ENCODE measurements around the gene TBX19.
A peak's percentile ranks its signal among the peaks of the same experiment; 100 is the strongest.
"Not testable (repeated sequence)": the region's sequence is repeated elsewhere in the genome, so short reads cannot be mapped to it uniquely, and the experiment has no call there.

TBX19 gene

GRCh38 chr1:168320149-168320548 is 39.5 kb downstream of the TBX19 start:
- no peak for DNase-seq (ENCODE audit: low spot score)

DNA sequence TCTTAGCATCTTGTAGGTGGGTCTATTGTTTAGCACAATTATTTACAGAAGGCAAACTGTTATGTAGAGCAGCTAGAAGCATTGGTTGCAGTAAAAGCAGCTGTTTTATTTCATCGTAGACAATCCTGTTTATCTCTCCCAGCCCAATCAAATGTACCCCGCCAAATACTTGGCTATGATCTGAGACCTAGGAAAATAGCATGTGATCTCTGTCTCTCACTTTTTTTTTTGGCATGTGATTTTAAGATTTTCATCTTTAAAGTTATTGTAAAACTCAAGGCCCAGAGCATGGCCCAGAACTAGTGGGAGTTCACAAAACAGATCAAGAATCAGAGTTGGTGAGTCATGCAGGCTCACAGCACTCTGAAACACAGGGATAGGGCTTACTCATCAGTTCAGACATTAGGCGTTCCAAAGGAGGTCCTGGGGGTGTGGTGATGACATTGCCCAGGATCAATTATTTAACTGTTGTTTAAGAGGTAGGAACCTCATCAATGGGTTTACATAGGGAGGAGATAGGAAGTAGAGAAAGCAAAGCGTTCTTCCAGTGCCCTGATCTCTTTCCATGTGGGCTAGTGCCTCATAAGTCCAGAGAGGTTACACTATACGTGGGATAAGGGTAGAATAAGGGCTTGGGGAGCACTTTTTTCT is 40.2 kb downstream of the TBX19 start:
- DNase-seq (ENCODE audit: low spot score) = no peak

- no peak for DNase-seq (ENCODE audit: low spot score)
Measured at GRCh38 chr1:168321945-168322344, 41.3 kb downstream of the TBX19 start.

DNA sequence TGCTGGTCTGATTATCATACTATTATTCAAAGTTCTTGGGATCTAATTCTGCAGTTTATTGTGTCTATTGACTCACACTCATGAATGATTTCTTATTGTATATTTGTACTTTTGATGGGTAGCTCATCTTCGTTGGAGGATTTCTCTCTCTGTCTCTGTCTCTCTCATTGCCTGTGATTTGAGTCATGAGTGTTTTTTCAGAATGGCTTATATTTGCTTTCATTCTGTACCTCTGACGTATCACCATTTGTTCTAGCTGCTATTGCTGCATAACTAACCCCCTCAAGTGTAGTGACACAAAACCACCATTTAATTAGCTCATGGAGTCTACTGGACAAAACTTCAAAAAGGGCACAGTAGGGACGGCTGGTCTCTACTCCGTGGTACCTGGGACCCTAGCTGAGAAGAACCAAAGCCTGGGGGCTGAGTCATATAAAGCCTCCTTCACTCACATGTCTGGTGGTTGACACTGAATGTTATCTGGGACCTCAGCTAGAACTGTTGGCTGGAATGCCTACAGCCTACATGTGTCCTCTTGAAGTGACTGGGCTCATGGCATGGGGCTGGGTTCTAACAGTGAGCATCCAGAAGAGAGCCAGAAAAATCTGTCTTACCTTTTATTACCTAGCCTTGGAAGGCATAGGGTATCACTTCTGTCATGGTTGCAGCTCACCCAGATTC is 44.2 kb downstream of the TBX19 start:
- no peak for DNase-seq (ENCODE audit: low spot score)

DNA sequence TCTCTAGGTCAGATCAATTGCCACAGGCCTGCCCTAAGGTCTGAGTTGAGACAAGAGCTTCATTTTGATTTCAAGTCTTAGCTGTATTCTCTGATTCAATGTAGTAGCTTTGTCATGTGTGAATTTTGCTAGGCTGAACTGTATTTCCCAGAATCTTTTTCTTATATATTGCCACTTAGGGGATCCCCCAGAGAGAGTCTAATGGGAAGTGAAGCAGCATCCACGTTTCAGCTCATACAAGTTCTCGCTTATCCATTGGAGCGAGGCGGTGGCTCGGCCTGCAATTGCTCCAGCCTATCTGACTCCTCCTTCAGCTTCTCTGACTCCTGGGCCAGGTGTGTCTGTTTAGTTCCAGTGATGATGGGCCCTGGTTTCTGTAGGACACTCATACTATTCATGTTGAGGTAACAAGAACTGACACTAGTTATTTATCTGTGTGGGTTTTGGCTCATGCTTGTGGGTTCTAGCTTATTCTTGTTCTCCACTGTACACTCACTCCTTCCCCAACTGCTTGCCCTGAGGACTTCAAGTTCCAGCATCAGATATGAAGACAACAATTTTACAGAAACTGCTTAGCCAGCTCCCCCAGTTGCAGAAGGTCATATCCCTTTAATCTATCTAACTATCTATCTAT is 48.2 kb downstream of the TBX19 start:
- DNase-seq (ENCODE audit: low spot score) = no peak

DNA sequence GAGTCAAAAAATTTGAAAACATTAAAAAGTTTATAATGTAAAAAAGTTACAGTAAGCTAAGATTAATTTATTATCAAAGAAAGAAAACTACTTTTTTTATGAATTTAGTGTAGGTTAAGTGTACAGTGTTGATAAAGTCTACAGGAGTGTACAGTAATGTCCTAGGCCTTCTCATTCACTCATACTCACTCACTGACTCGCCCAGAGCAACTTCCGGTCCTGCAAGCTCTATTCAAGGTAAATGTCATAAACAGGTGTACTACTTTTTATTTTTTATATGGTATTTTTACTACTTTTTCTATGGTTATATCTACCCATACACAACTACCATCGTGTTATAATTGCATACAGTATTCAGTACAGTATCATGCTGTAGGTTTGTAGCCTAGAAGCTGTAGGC is 49.6 kb downstream of the TBX19 start:
- no peak for DNase-seq (ENCODE audit: low spot score)

GRCh38 chr1:168331569-168331968 is 50.9 kb downstream of the TBX19 start:
- no peak for DNase-seq (ENCODE audit: low spot score)

DNA sequence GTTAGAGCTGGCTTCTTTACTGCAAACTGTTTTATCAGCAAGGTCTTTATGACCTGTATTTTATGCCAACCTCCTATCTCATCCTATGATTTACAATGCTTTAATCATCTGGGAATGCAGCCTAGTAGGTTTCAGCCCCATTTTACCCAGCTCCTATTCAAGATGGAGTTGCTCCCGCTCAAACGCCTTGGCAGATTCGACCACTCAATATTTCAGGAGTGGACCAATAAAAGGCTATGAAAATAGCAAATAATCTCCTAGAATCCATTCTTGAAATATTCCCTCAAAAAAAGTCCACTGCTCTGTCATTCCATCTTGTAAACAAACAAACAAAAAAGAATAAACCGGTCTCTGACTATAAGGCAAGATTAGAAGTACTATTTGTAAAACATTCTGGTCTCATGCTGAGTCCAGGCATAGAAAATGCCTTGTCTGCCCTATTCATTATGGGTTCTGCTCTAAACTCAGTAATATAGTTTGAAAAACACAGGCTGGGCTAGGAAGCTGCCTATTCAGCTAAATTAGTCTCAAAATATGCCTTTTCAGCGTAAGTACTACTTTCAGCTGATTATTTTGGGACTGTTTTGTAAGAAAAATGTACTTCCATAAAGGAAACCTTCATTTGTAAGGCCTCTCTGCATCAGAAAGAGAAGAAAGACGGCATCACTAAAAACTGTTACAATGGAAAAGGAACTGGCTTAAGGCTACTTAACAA is 53.0 kb downstream of the TBX19 start:
- no peak for DNase-seq (ENCODE audit: low spot score)

- DNase-seq (ENCODE audit: low spot score) = no peak
Measured at GRCh38 chr1:168335500-168335899, 54.8 kb downstream of the TBX19 start.

DNA sequence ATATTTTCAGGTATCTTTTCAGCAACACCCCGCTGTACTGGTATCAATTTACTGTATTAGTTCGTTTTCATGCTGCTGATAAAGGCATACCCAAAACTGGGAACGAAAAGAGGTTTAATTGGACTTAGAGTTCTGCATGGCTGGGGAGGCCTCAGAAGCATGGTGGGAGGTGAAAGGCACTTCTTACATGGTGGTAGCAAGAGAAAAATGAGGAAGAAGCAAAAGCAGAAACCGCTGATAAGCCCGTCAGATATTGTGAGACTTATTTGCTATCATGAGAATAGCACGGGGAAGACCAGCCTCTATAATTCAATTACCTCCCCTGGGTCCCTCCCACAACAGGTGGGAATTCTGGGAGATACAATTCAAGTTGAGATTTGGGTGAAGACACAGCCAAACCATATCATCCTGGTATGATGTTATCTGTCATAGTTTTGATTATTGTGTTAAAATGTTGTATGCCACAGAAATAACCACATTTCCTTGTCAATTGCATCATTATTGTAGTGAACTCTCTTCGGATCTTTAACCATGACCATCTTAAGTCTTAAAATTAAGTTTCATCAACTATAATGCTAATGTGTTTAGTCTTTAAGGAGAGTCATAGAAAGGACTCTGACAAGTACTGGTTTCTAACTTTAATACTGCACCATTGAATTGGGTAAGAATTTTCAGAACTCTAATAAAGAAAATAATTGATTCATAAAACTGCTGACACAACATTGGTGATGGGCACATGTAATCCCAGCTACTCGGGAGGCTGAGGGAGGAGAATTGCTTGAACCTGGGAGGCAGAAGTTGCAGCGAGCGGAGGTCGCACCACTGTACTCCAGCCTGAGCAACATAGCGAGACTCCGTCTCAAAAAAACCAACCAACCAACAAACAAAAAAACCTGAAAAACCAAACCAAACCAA is 58.2 kb downstream of the TBX19 start:
- no peak for DNase-seq (ENCODE audit: low spot score)

GRCh38 chr1:168340781-168341482 is 60.3 kb downstream of the TBX19 start:
- DNase-seq (ENCODE audit: low spot score) = no peak

GRCh38 chr1:168341483-168341975 is 60.9 kb downstream of the TBX19 start:
- DNase-seq (ENCODE audit: low spot score) = no peak

GRCh38 chr1:168342572-168343280 is 62.0 kb downstream of the TBX19 start:
- peak; percentile 59 for DNase-seq (ENCODE audit: low spot score)

DNA sequence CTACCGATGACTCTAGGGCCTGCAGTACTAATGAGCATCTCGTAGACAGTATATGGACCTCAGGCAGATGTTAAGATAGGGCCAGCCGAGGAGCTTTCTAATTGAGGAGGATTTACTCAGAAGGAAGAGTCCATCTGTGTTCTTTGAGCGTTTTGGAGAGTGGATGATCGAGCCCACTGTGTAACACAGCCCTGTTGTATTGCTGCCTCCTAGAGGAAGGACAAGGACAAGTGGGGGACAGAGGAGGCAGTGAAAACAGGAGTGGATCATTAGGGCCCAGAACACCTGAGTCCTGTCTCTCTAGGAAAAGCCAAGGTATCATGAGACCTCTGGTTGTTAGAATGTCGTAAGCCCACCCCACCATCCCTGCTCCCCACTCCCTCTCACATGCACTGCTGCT is 62.9 kb downstream of the TBX19 start:
- DNase-seq (ENCODE audit: low spot score) = no peak

GRCh38 chr1:168344517-168344916 is 63.8 kb downstream of the TBX19 start:
- DNase-seq (ENCODE audit: low spot score) = no peak

DNA sequence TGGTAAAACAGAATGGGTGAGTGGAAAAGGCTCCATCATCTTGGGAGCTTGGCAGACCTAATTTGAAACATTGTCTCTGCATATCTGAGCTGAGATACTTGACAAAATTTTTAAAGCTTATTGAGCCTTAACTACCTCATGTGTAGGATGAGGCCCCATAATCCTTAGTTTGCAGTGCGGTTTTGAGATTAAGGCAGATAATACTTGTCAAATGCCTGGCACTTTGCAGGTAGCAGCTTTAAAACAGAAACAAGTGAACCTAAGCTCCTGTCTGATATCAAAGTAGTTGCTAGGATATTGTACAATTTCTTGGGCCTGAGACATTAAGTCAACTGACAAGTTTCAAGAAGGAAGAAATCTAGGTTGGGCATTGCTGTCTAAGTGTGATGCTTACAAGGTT is 65.3 kb downstream of the TBX19 start:
- no peak for DNase-seq (ENCODE audit: low spot score)

GRCh38 chr1:168347630-168348029 is 67.0 kb downstream of the TBX19 start:
- no peak for DNase-seq (ENCODE audit: low spot score)

DNA sequence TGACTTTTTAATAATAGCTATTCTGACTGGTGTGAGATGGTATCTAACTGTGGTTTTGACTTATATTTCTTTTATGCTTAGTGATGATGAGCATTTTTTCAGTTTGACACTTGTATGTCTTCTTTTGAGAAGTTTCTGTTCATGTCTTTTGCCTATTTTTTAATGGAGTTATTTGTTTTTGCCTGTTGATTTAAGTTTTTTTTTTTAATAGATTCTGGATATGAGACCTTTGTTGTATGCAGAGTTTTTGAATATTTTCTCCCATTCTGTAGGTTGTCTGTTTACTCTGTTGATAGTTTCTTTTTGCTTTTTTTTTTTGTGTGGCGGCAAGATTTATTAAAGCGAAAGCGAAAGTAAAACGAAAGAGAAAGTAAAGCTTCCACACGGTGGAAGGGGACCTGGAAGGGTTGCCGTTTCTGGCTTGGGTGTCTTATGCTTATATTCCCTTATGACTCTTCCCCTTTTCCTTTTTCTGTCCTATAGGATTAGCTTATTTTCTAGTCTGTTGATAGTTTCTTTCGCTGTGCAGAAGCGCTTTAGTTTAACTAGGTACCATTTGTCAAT is 67.6 kb downstream of the TBX19 start:
- no peak for DNase-seq (ENCODE audit: low spot score)

DNA sequence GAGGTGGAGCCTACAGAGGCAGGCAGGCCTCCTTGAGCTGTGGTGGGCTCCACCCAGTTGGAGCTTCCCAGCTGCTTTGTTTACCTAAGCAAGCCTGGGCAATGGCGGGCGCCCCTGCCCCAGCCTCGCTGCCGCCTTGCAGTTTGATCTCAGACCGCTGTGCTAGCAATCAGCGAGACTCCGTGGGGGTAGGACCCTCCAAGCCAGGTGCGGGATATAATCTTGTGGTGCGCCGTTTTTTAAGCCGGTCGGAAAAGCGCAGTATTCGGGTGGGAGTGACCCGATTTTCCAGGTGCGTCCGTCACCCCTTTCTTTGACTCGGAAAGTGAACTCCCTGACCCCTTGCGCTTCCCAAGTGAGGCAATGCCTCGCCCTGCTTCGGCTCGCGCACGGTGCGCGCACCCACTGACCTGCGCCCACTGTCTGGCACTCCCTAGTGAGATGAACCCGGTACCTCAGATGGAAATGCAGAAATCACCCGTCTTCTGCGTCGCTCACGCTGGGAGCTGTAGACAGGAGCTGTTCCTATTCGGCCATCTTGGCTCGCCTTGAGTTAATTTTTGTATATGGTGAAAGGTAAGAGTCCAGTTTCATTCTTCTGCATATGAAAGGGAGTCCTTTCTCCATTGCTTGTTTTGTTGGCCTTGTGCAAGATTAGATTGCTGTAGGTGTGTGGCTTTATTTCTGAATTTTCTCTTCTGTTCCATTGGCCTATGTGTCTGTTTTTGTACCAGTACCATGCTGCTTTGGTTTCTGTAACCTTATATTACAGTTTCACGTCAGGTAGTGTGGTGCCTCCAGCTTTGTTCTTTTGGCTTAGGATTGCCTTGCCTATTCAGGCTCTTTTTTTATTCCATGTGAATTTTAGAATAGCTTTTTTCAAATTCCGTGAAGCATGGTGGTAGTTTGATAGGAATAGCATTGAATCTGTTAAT is 73.9 kb downstream of the TBX19 start:
- DNase-seq (ENCODE audit: low spot score) = not testable (repeated sequence)

Data from germinal center (tissue), 1 donor.